ENCODE results near the gene CSNK1G3. TPM values are rescaled to one million over a fixed set of nuclear protein-coding genes. Genes with fewer than 3 reads are reported as not detected.

CSNK1G3 gene
- total RNA-seq, 1 donor from 2014 or later, result 39.0 TPM

GRCh38 chr5:123664961-123665360 lies 153.0 kb downstream of the CSNK1G3 start:
- Mint-ChIP-seq H3K4me3 (ENCODE audit: unreplicated experiment) (no peak overlapping the region), H3K27me3 (ENCODE audit: unreplicated experiment) (no peaks in the 10 kb centered on the region), H3K4me1 (ENCODE audit: unreplicated experiment) (peaks cover 14% of the 10 kb centered on the region), H3K36me3 (ENCODE audit: unreplicated experiment) (peaks cover 13% of the 10 kb centered on the region), H3K9me3 (ENCODE audit: unreplicated experiment) (peaks cover 26% of the 10 kb centered on the region), H3K27ac (ENCODE audit: unreplicated experiment) (no peak overlapping the region)
- DNase-seq (ENCODE audit: extremely low spot score, unreplicated experiment), result no peak
- TF ChIP-seq CTCF (IDR thresholded peaks at IDR 0.05), result no peak

GRCh38 chr5:123665822-123666371 lies 153.9 kb downstream of the CSNK1G3 start:
- Mint-ChIP-seq H3K9me3 (ENCODE audit: unreplicated experiment) (peaks cover 26% of the 10 kb centered on the region), H3K27ac (ENCODE audit: unreplicated experiment) (no peak overlapping the region), H3K4me1 (ENCODE audit: unreplicated experiment) (peaks cover 7% of the 10 kb centered on the region), H3K27me3 (ENCODE audit: unreplicated experiment) (no peaks in the 10 kb centered on the region), H3K4me3 (ENCODE audit: unreplicated experiment) (no peak overlapping the region), H3K36me3 (ENCODE audit: unreplicated experiment) (peaks cover 13% of the 10 kb centered on the region)
- TF ChIP-seq CTCF (IDR thresholded peaks at IDR 0.05), result no peak
- no peak for DNase-seq (ENCODE audit: extremely low spot score, unreplicated experiment)

Other genes starting within 250 kb of the CSNK1G3 start
- gene CEP120, start 88.8 kb upstream of the CSNK1G3 start, total RNA-seq, result 18.7 and 20.8 TPM in 2 replicates